HG02938 (cell line): Measurements from ENCODE around the gene SERP2.

Experiments
- ATAC-seq: cut with Tn5 transposase; IDR thresholded peaks from one replicate; pipeline ENCODE4 v1.9.1; 2021; ENCODE audit warnings: mild to moderate bottlenecking, moderate library complexity; ENCODE audit not compliant: unreplicated experiment

The SERP2 gene

GRCh38 chr13:44432650-44433049, 59.0 kb downstream of the SERP2 start:
- no peak for ATAC-seq

GRCh38 chr13:44433863-44434765, 60.5 kb downstream of the SERP2 start:
- no peak for ATAC-seq

GRCh38 chr13:44434766-44435141, 61.1 kb downstream of the SERP2 start:
- no peak for ATAC-seq

GRCh38 chr13:44435142-44435918, 61.7 kb downstream of the SERP2 start:
- ATAC-seq = peak; percentile 55

GRCh38 chr13:44435919-44436510, 62.4 kb downstream of the SERP2 start:
- ATAC-seq = no peak

GRCh38 chr13:44436589-44437337, 63.1 kb downstream of the SERP2 start:
- ATAC-seq = no peak

- no peak for ATAC-seq
Measured at GRCh38 chr13:44437356-44438233, 64.0 kb downstream of the SERP2 start.

- no peak for ATAC-seq
Measured at GRCh38 chr13:44438234-44438579, 64.6 kb downstream of the SERP2 start.

GRCh38 chr13:44439452-44440024, 65.9 kb downstream of the SERP2 start:
- no peak for ATAC-seq

GRCh38 chr13:44440046-44440608, 66.5 kb downstream of the SERP2 start:
- no peak for ATAC-seq
